HepG2 (cell line): ENCODE measurements around the gene U2AF2. TPM values are rescaled to one million over a fixed set of nuclear protein-coding genes. Genes with fewer than 3 reads are reported as not detected.
A peak's percentile ranks its signal among the peaks of the same experiment; 100 is the strongest.

Source experiments
- BRD4 ChIP-seq: sonication (generic); formaldehyde crosslinking; IDR thresholded peaks from 2 replicates; pipeline ENCODE4 v1.4.0; 2020; ENCODE audit warnings: missing genetic modification reagents
- FIP1L1 ChIP-seq: fragments of 200-400 bp; formaldehyde crosslinking; IDR thresholded peaks from 2 replicates; pipeline ENCODE4 v1.6.1; 2018; ENCODE audit warnings: low read depth, mild to moderate bottlenecking, low read length, moderate library complexity, borderline replicate concordance; ENCODE audit not compliant: insufficient read depth
- HOXA5 ChIP-seq: sonication (generic); formaldehyde crosslinking; IDR thresholded peaks from 2 replicates; pipeline ENCODE4 v1.4.0; 2020; ENCODE audit warnings: missing genetic modification reagents
- JARID2 ChIP-seq: sonication (generic); formaldehyde crosslinking; IDR thresholded peaks from 2 replicates; pipeline ENCODE4 v1.8.1; 2023; ENCODE audit warnings: missing genetic modification reagents, inconsistent platforms; ENCODE audit not compliant: insufficient replicate concordance
- KDM2A ChIP-seq: sonication (generic); formaldehyde crosslinking; IDR thresholded peaks from 2 replicates; pipeline ENCODE4 v1.4.0; 2020; ENCODE audit warnings: low read depth, missing genetic modification reagents, borderline replicate concordance
- KLF15 ChIP-seq: sonication (generic); formaldehyde crosslinking; IDR thresholded peaks from 2 replicates; pipeline ENCODE4 v1.8.1; 2023; ENCODE audit warnings: borderline replicate concordance, mild to moderate bottlenecking, inconsistent platforms, missing genetic modification reagents, mixed read lengths
- PPARG ChIP-seq: conservative IDR thresholded peaks from 2 replicates; pipeline ENCODE4 v1.6.1; 2016; ENCODE audit warnings: missing biosample characterization, missing genetic modification reagents
- PTBP1 ChIP-seq: fragments of 200-400 bp; formaldehyde crosslinking; IDR thresholded peaks from 2 replicates; pipeline ENCODE4 v1.6.1; 2018; ENCODE audit warnings: low read length, low read depth; ENCODE audit not compliant: poor library complexity, severe bottlenecking
- RBM22 ChIP-seq: fragments of 200-400 bp; formaldehyde crosslinking; optimal IDR thresholded peaks from 2 replicates; pipeline ENCODE3; 2017; ENCODE audit warnings: mild to moderate bottlenecking, low read length, moderate library complexity
- RFXAP ChIP-seq: sonication (generic); formaldehyde crosslinking; IDR thresholded peaks from 2 replicates; pipeline ENCODE4 v1.4.0; 2020; ENCODE audit warnings: missing genetic modification reagents, borderline replicate concordance
- ZBTB40 ChIP-seq, 2 experiments: fragments of 450-650 bp in 1 of 2; sonication (generic) in 1 of 2; formaldehyde crosslinking in 1 of 2; IDR thresholded peaks; 2 replicates each; pipeline versions ENCODE4 v1.6.1 to v1.8.0; 2016 to 2022; ENCODE audit warnings: antibody characterized with exemption in 1 of 2, mild to moderate bottlenecking in 1 of 2, missing genetic modification reagents in 1 of 2
- ZMYM2 ChIP-seq: sonication (generic); formaldehyde crosslinking; IDR thresholded peaks from 2 replicates; pipeline ENCODE4 v1.8.0; 2022; ENCODE audit warnings: mild to moderate bottlenecking, missing genetic modification reagents
- ZNF598 ChIP-seq: sonication (generic); formaldehyde crosslinking; IDR thresholded peaks from 2 replicates; pipeline ENCODE4 v1.5.1; 2020; ENCODE audit warnings: mild to moderate bottlenecking, missing genetic modification reagents, borderline replicate concordance
- ZNF607 ChIP-seq: sonication (generic); formaldehyde crosslinking; IDR thresholded peaks from 2 replicates; pipeline ENCODE4 v1.5.1; 2020; ENCODE audit warnings: missing genetic modification reagents, mild to moderate bottlenecking, borderline replicate concordance
- ZNF746 ChIP-seq: sonication (generic); formaldehyde crosslinking; IDR thresholded peaks from 2 replicates; pipeline ENCODE4 v1.8.0; 2022; ENCODE audit warnings: mild to moderate bottlenecking, missing genetic modification reagents
- ZNF773 ChIP-seq: sonication (generic); formaldehyde crosslinking; IDR thresholded peaks from 2 replicates; pipeline ENCODE4 v1.4.0; 2020; ENCODE audit warnings: missing genetic modification reagents, borderline replicate concordance
- polyA plus RNA-seq, 8 experiments: library from polyadenylated mRNA; depleted of rRNA in 3 of 8; stranded (reverse) in 7 of 8; unstranded in 1 of 8; fragments of >200 nt; fragmentation: Illumina TruSeq in 4 of 8; extraction: Trizol in 4 of 8; gene quantifications; 2 replicates each; pipeline versions ENCODE4 v1.2.1 to v1.2.3, GENCODE V29; 2011 to 2016; ENCODE audit warnings: low read depth in 4 of 8, missing spikeins in 1 of 8, mixed read lengths in 1 of 8; ENCODE audit not compliant: insufficient read depth in 1 of 8
- total RNA-seq, 5 experiments: library from RNA; depleted of rRNA; stranded (reverse); fragments of >200 nt; fragmentation: Illumina TruSeq; extraction: Trizol; gene quantifications; 2 replicates each; pipeline ENCODE4 v1.2.3, GENCODE V29; 2016; ENCODE audit warnings: low read depth in 1 of 5

U2AF2 gene
- total and polyA plus RNA-seq, 2 of the 13 experiments (the other 11 are each of a cell fraction or from before 2014, with no cell fraction given): 84.3 to 124 TPM

GRCh38 chr19:55643003-55643886 is 11.6 kb upstream of the U2AF2 start, which contains the start of gene ZNF581 (continued):
- TF ChIP-seq ZBTB40 (IDR thresholded peaks at IDR 0.05): peak; percentile 64
- TF ChIP-seq ZBTB40 (CRISPR knock-in tag; IDR thresholded peaks at IDR 0.05): no peak
- no peak for TF ChIP-seq BRD4
- TF ChIP-seq FIP1L1: no peak
- TF ChIP-seq KDM2A (CRISPR knock-in tag): peak; percentile 96
- TF ChIP-seq RBM22: peak; percentile 96
- no peak; the same call in 1 of the 2 replicates for TF ChIP-seq KLF15 (CRISPR knock-in tag)
- no peak for TF ChIP-seq JARID2 (CRISPR knock-in tag)
- TF ChIP-seq ZMYM2: no peak
- peak; percentile 52; the same call in 1 of the 2 replicates for TF ChIP-seq HOXA5 (CRISPR knock-in tag)
- peak; percentile 73 for TF ChIP-seq ZNF607 (CRISPR knock-in tag)
- no peak for TF ChIP-seq RFXAP
- TF ChIP-seq ZNF598 (CRISPR knock-in tag): no peak
- TF ChIP-seq PTBP1: no peak
- peak; percentile 20; the same call in 1 of the 2 replicates for TF ChIP-seq PPARG (CRISPR knock-in tag)
- TF ChIP-seq ZNF773: no peak
- TF ChIP-seq ZNF746 (CRISPR knock-in tag): peak; percentile 53; the same call in 1 of the 2 replicates
